ENCODE measurements around the gene CSF1. TPM values are rescaled to one million over a fixed set of nuclear protein-coding genes. Genes with fewer than 3 reads are reported as not detected.

CSF1 gene
- total RNA-seq, 1 experiment from 2014 or later, result 3.0 TPM

GRCh38 chr1:109946511-109946910 lies 35.9 kb downstream of the CSF1 start (continued):
- no peak for TF ChIP-seq ZNF274 (IDR thresholded peaks at IDR 0.05; ENCODE audit: low read depth, low read length)
- TF ChIP-seq SIN3A (IDR thresholded peaks at IDR 0.05; ENCODE audit: low read depth), result no peak
- no peak for TF ChIP-seq CEBPB (IDR thresholded peaks at IDR 0.05; ENCODE audit: low read depth)
- TF ChIP-seq CBX3 (IDR thresholded peaks at IDR 0.05; ENCODE audit: low read depth), result no peak
- TF ChIP-seq RAD21 (IDR thresholded peaks at IDR 0.05; ENCODE audit: low read depth), result no peak
- TF ChIP-seq POLR2AphosphoS5 (IDR thresholded peaks at IDR 0.05; ENCODE audit: low read depth, low read length), result no peak
- no peak for TF ChIP-seq SRF (IDR thresholded peaks at IDR 0.05; ENCODE audit: low read depth)
- no peak for TF ChIP-seq ZFX (IDR thresholded peaks at IDR 0.05)
- TF ChIP-seq MAX (IDR thresholded peaks at IDR 0.05), result no peak
- TF ChIP-seq TCF7L2 (IDR thresholded peaks at IDR 0.05; ENCODE audit: borderline replicate concordance, extremely low read depth, insufficient read depth, insufficient read length), result no peak
- no peak for TF ChIP-seq JUND (IDR thresholded peaks at IDR 0.05)
- TF ChIP-seq YY1 (IDR thresholded peaks at IDR 0.05; ENCODE audit: extremely low read depth, insufficient replicate concordance, low read depth, low read length), result no peak

GRCh38 chr1:109947582-109948284 lies 37.1 kb downstream of the CSF1 start:
- no peaks in the 10 kb centered on the region for H3K27me3 ChIP-seq (ENCODE audit: insufficient read depth, low read length)
- H3K9ac ChIP-seq (ENCODE audit: low read length), result no peak overlapping the region
- ChIA-PET POLR2A (no interaction called here), CTCF (interaction anchor here (2.3 kb wide), 1 partner anchor 37 kb away, joined by 10 read pairs; the partner anchor contains the start of gene AHCYL1), RAD21 (ENCODE audit: low non-redundant PET in 1 of 2, low total read pairs in 2 of 2, uncharacterized antibody in 2 of 2, unreplicated experiment in 2 of 2) (no interaction called here)
- no peaks in the 10 kb centered on the region for H3K4me1 ChIP-seq (ENCODE audit: control insufficient read depth in 1 of 2, insufficient read depth in 2 of 2, low read length in 2 of 2)
- no peaks in the 10 kb centered on the region for H4K20me1 ChIP-seq (ENCODE audit: insufficient read depth)
- no peak overlapping the region for H3K4me3 ChIP-seq (replicated peaks in 1 of 2; ENCODE audit: low read depth in 1 of 2, low read length in 2 of 2)
- ATAC-seq (no peak), DNase-seq (ENCODE audit: low read depth, low spot score) (no peak)
- BruUV-seq (replicated peaks), result no TSS peak
- TF ChIP-seq SIN3A (IDR thresholded peaks at IDR 0.05; ENCODE audit: low read depth) (no peak), RAD21 (IDR thresholded peaks at IDR 0.05; ENCODE audit: low read depth) (no peak), POLR2AphosphoS5 (IDR thresholded peaks at IDR 0.05; ENCODE audit: low read depth, low read length) (no peak), EZH2phosphoT487 (IDR thresholded peaks at IDR 0.05; ENCODE audit: borderline replicate concordance) (no peak), REST (IDR thresholded peaks at IDR 0.05; ENCODE audit: low read depth) (no peak), ATF3 (IDR thresholded peaks at IDR 0.05) (no peak), EZH2 (IDR thresholded peaks at IDR 0.05) (no peak), POLR2A (IDR thresholded peaks at IDR 0.05; ENCODE audit: borderline replicate concordance, extremely low read depth, insufficient read depth, insufficient read length) (no peak), YY1 (IDR thresholded peaks at IDR 0.05; ENCODE audit: extremely low read depth, insufficient replicate concordance, low read depth, low read length) (no peak), CTCF (IDR thresholded peaks at IDR 0.05 in 2 of 3, conservative IDR thresholded peaks at IDR 0.05 in 1 of 3; ENCODE audit: borderline replicate concordance in 1 of 3, insufficient read depth in 1 of 3, low read depth in 2 of 3, low read length in 2 of 3) (no peak)
- intact Hi-C loops (cut with micrococcal nuclease), result no loop called here
- no peak overlapping the region for H3K4me2 ChIP-seq (ENCODE audit: low read length)
- no peaks in the 10 kb centered on the region for H3K79me2 ChIP-seq (ENCODE audit: insufficient read depth, low read length)
- no peaks in the 10 kb centered on the region for H3K9me3 ChIP-seq (ENCODE audit: control insufficient read depth in 1 of 2, insufficient read depth in 1 of 2, low read depth in 1 of 2, low read length in 2 of 2)
- no peak overlapping the region for H2AFZ ChIP-seq (ENCODE audit: low read depth, low read length, poor library complexity, severe bottlenecking)
- H3K27ac ChIP-seq (ENCODE audit: low read depth, low read length), result no peak overlapping the region
- no peaks in the 10 kb centered on the region for H3K36me3 ChIP-seq (ENCODE audit: control insufficient read depth in 1 of 2, insufficient read depth in 2 of 2, low read length in 2 of 2)
- no peaks in the 10 kb centered on the region for H3K9me2 ChIP-seq (ENCODE audit: insufficient read depth)
